ENCODE data around the gene CCDC13. TPM values are rescaled to one million over a fixed set of nuclear protein-coding genes. Genes with fewer than 3 reads are reported as not detected.
A peak's percentile ranks its signal among the peaks of the same experiment; 100 is the strongest.

The CCDC13 gene
- total and polyA plus RNA-seq, 2 donors (not counting 3 experiments of a cell fraction or from before 2014, with no cell fraction given): 0.36 to 0.82 TPM

DNA sequence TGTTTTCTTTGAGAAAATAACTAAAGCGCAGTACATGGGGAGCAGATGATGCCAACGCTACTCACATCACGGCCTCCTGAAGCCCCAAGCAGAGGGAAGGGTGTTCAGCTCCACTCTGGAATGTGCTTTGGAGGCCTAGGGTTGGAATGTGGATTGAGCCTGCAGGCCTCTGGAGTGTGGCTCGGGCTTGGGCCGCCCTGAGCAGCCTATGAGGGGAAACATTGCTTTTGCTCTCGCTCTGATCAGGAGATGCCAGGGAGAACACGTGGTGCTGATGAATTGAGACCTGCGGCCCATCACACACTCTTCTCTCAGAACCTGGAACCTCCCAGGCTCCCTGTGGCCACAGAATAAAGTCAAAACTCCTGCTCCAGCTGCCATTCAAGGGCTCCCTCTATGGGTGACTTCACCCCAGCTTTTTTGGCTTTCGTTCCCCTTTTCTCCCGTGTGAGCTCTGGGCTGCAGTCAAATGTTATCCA is 23.3 kb downstream of the CCDC13 start:
- POLR2A ChIA-PET: no interaction called here
- dilution Hi-C loops (cut with MboI; ENCODE audit: extremely low pct_ligation_motif_present, low sequenced_read_pairs): no loop called here
- TF ChIP-seq MAX (IDR thresholded peaks at IDR 0.05; ENCODE audit: insufficient read depth, insufficient read length) (no peak), CTCF (IDR thresholded peaks at IDR 0.05; ENCODE audit: extremely low read depth in 1 of 2, insufficient read depth in 1 of 2, low read depth in 1 of 2, low read length in 2 of 2) (peak in 1 of 2 donors; percentile 6), GATA2 (IDR thresholded peaks at IDR 0.05; ENCODE audit: insufficient read depth, insufficient read length, low read depth, low read length) (no peak), POLR2A (IDR thresholded peaks at IDR 0.05; ENCODE audit: low read depth, low read length) (no peak)

More for the DNA sequence above, 23.3 kb downstream of the CCDC13 start:
- no peaks in the 10 kb centered on the region for H3K36me3 ChIP-seq (ENCODE audit: control insufficient read depth in 2 of 2, extremely low read depth in 1 of 2, insufficient read depth in 2 of 2, low read length in 2 of 2)
- no peak overlapping the region for H3K4me2 ChIP-seq (ENCODE audit: insufficient read depth, low read length)
- H3K9me1 ChIP-seq (replicated peaks; ENCODE audit: control insufficient read depth, extremely low read depth, insufficient read depth, low read length): no peaks in the 10 kb centered on the region
- BruUV-seq (replicated peaks): no TSS peak
- intact Hi-C loops (cut with micrococcal nuclease): no loop called here
- FAIRE-seq: no peak
- H3K9me3 ChIP-seq (replicated peaks; ENCODE audit: control insufficient read depth, insufficient read depth, low read length): no peaks in the 10 kb centered on the region
- H3K4me1 ChIP-seq (ENCODE audit: control insufficient read depth, extremely low read depth, insufficient read depth, low read length): no peaks in the 10 kb centered on the region
- no peak overlapping the region for H2AFZ ChIP-seq (ENCODE audit: low read depth, low read length)
- no peak for DNase-seq (ENCODE audit: low read depth, low spot score)
- H3K9ac ChIP-seq (replicated peaks; ENCODE audit: extremely low read depth, insufficient read depth, low read length): no peak overlapping the region
- H3K27ac ChIP-seq (ENCODE audit: insufficient read depth, low read depth, low read length): no peak overlapping the region
- CTCF ChIA-PET: interaction anchor here (1.0 to 1.6 kb wide), 2 partner anchors 9 to 10 kb away, joined by 3 to 4 read pairs; no protein-coding TSS in a partner anchor
- no peak overlapping the region for H3K4me3 ChIP-seq (replicated peaks in 1 of 3; ENCODE audit: insufficient read depth in 1 of 3, low read depth in 1 of 3, low read length in 3 of 3)
- H3K79me2 ChIP-seq (ENCODE audit: control insufficient read depth, insufficient read depth, low read length): no peaks in the 10 kb centered on the region
- peaks cover 0 to 2% of the 10 kb centered on the region in 2 experiments for H3K27me3 ChIP-seq (ENCODE audit: control insufficient read depth in 2 of 2, insufficient read depth in 2 of 2, low read length in 2 of 2)
- H4K20me1 ChIP-seq (replicated peaks; ENCODE audit: control insufficient read depth, extremely low read depth, insufficient read depth, low read length): no peaks in the 10 kb centered on the region

Measured in endothelial cell of umbilical vein (primary cell).